HepG2 (cell line): Measurements from ENCODE around the gene AGBL3. TPM values are rescaled to one million over a fixed set of nuclear protein-coding genes. Genes with fewer than 3 reads are reported as not detected.
"Not testable (repeated sequence)": the region's sequence is repeated elsewhere in the genome, so short reads cannot be mapped to it uniquely, and the experiment has no call there.

Source experiments
- ATAC-seq: fragments of 200-7000 bp; cut with Tn5 transposase; 3 replicates; pipeline ENCODE4 v1.9.1; 2020; ENCODE audit warnings: mild to moderate bottlenecking, moderate library complexity
- BruUV-seq: library from RNA; stranded (reverse); fragments of 400-500 nt; replicated peaks from 2 replicates; lab custom pipeline; 2021; lab: Mats Ljungman, UMichigan
- CTCF ChIA-PET: fragments of 300-600 bp; formaldehyde crosslinking; extraction: SDS; loops from one replicate; lab custom pipeline; 2021; ENCODE audit warnings: low total read pairs, inconsistent platforms, low intra/inter-chr PET ratio; lab: Yijun Ruan, JAX
- POLR2A ChIA-PET: fragments of 350-600 bp; sonication (Branson Sonifier 250); formaldehyde crosslinking; loops from one replicate; lab custom pipeline; 2020; ENCODE audit warnings: antibody characterized with exemption, inconsistent platforms; lab: Yijun Ruan, JAX
- DNase-seq: peaks from one replicate; pipeline ENCODE4 v3.0.0-alpha.2; 2015; ENCODE audit warnings: low spot score
- FAIRE-seq: peaks from 3 replicates; lab custom pipeline; 2011; peaks lifted over from hg19 to GRCh38; lab: Jason Lieb, UNC
- H2AFZ ChIP-seq: one replicate; pipeline ENCODE4 v1.6.1; 2011; ENCODE audit warnings: low read length, inconsistent platforms
- H3K27ac ChIP-seq: fragments of 300-600 bp; 3 replicates; pipeline ENCODE4 v1.8.0; 2011; ENCODE audit warnings: mixed run types, mild to moderate bottlenecking, mixed read lengths, low read length, inconsistent platforms; ENCODE audit not compliant: insufficient read depth; ENCODE audit errors: extremely low read length
- H3K27me3 ChIP-seq, 2 experiments: fragments of 200-600 bp in 1 of 2; 2 replicates in 1 of 2; 3 replicates in 1 of 2; pipeline versions ENCODE4 v1.6.0 to v1.8.0; 2011; ENCODE audit warnings: low read length in 2 of 2, mild to moderate bottlenecking in 2 of 2, moderate library complexity in 2 of 2, inconsistent platforms in 1 of 2; ENCODE audit not compliant: insufficient read depth in 2 of 2, control insufficient read depth in 1 of 2
- H3K36me3 ChIP-seq, 2 experiments: fragments of 200-600 bp in 1 of 2; replicated peaks in 1 of 2; 2 replicates in 1 of 2; 3 replicates in 1 of 2; pipeline versions ENCODE4 v1.5.1 to v1.8.0; 2011; ENCODE audit warnings: low read length in 2 of 2, inconsistent platforms in 1 of 2; ENCODE audit not compliant: insufficient read depth in 2 of 2, control insufficient read depth in 1 of 2
- H3K4me1 ChIP-seq: 2 replicates; pipeline ENCODE4 v1.5.1; 2012; ENCODE audit warnings: low read length, inconsistent platforms; ENCODE audit not compliant: insufficient read depth
- H3K4me2 ChIP-seq: 2 replicates; pipeline ENCODE4 v1.6.0; 2011; ENCODE audit warnings: low read depth, low read length, inconsistent platforms
- H3K4me3 ChIP-seq, 3 experiments: fragments of 200-600 bp in 1 of 3; sonication (generic), shearing (Covaris generic) in 1 of 3; replicated peaks in 1 of 3; 2 replicates each; pipeline ENCODE4 v1.5.1; 2011 to 2016; ENCODE audit warnings: low read length in 3 of 3, inconsistent platforms in 2 of 3, low read depth in 2 of 3, mild to moderate bottlenecking in 2 of 3, control low read depth in 1 of 3, mixed read lengths in 1 of 3; ENCODE audit not compliant: insufficient read depth in 1 of 3
- H3K79me2 ChIP-seq: one replicate; pipeline ENCODE4 v1.6.1; 2011; ENCODE audit warnings: low read length, inconsistent platforms; ENCODE audit not compliant: insufficient read depth
- H3K9ac ChIP-seq: 2 replicates; pipeline ENCODE4 v1.6.0; 2011; ENCODE audit warnings: mild to moderate bottlenecking, low read depth, low read length, inconsistent platforms; ENCODE audit not compliant: insufficient read depth
- H3K9me3 ChIP-seq: 2 replicates; pipeline ENCODE4 v1.5.1; 2012; ENCODE audit warnings: mild to moderate bottlenecking, low read length
- H4K20me1 ChIP-seq: 2 replicates; pipeline ENCODE4 v1.6.0; 2011; ENCODE audit warnings: inconsistent platforms, mild to moderate bottlenecking, low read length, moderate library complexity; ENCODE audit not compliant: insufficient read depth
- ARID4A ChIP-seq: sonication (generic); formaldehyde crosslinking; IDR thresholded peaks from 2 replicates; pipeline ENCODE4 v1.5.0; 2020; ENCODE audit warnings: mild to moderate bottlenecking, missing genetic modification reagents, borderline replicate concordance
- PHF21A ChIP-seq: sonication (generic); formaldehyde crosslinking; IDR thresholded peaks from 2 replicates; pipeline ENCODE4 v1.5.0; 2020; ENCODE audit warnings: mild to moderate bottlenecking, missing genetic modification reagents
- RBFOX2 ChIP-seq: fragments of 200-400 bp; formaldehyde crosslinking; IDR thresholded peaks from 2 replicates; pipeline ENCODE4 v1.6.1; 2017; ENCODE audit warnings: low read depth, mild to moderate bottlenecking, low read length
- WGBS: methylation state at CpG from one replicate; pipeline ENCODE4 v1.1.6; 2017; ENCODE audit warnings: low lambda C conversion rate; 5-methylcytosine and 5-hydroxymethylcytosine counted together
- in situ Hi-C: cut with HindIII; loops from 2 replicates; pipeline ENCODE4 v1.10.0; 2017; ENCODE audit warnings: low pct_unique_long_range_greater_than_20kb; ENCODE audit not compliant: extremely low pct_ligation_motif_present
- intact Hi-C: fragments of 100-400 bp; cut with micrococcal nuclease; formaldehyde crosslinking; loops from one replicate; pipeline ENCODE4 v1.10.0; 2022; ENCODE audit not compliant: unreplicated experiment
- polyA plus RNA-seq, 8 experiments: library from polyadenylated mRNA; depleted of rRNA in 3 of 8; stranded (reverse) in 7 of 8; unstranded in 1 of 8; fragments of >200 nt; fragmentation: Illumina TruSeq in 4 of 8; extraction: Trizol in 4 of 8; gene quantifications; 2 replicates each; pipeline versions ENCODE4 v1.2.1 to v1.2.3, GENCODE V29; 2011 to 2016; ENCODE audit warnings: low read depth in 4 of 8, missing spikeins in 1 of 8, mixed read lengths in 1 of 8; ENCODE audit not compliant: insufficient read depth in 1 of 8
- total RNA-seq, 5 experiments: library from RNA; depleted of rRNA; stranded (reverse); fragments of >200 nt; fragmentation: Illumina TruSeq; extraction: Trizol; gene quantifications; 2 replicates each; pipeline ENCODE4 v1.2.3, GENCODE V29; 2016; ENCODE audit warnings: low read depth in 1 of 5

The AGBL3 gene
- total and polyA plus RNA-seq, 2 of the 13 experiments (the other 11 are each of a cell fraction or from before 2014, with no cell fraction given), result 2.2 to 7.2 TPM

GRCh38 chr7:135171581-135172291 is 185.4 kb downstream of the AGBL3 start (continued):
- TF ChIP-seq ARID4A (CRISPR knock-in tag) (peak; percentile 58; the same call in 1 of the 2 replicates), PHF21A (CRISPR knock-in tag) (peak; percentile 47)
- TF ChIP-seq, all 625 proteins: peak for 122; not testable (repeated sequence) for 503

DNA sequence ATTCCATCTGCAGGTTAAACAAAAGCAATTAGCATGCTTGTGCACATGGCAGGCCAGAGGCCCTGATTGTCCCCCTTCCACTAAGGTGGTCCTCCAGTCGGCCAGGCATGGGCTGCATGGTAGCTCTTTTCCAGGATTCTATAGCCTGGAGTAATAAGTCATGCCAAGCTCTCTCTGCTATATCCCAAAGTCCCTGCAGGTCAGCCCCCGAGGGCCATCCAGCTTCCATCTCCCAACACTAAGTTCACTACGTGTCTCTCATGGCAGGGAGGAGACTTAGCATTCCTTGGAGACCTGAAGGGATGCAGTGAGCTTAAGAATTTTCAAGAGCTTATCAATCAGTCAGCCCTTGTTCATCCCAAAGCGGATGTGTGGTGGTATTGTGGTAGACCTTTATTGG is 187.6 kb downstream of the AGBL3 start:
- H2AFZ ChIP-seq, ATAC-seq, H4K20me1 ChIP-seq, DNase-seq, H3K9me3 ChIP-seq, H3K27me3 ChIP-seq, FAIRE-seq, H3K27ac ChIP-seq, BruUV-seq, in situ Hi-C loops, CTCF ChIA-PET: not testable (repeated sequence)
- POLR2A ChIA-PET, result interaction anchor here (1.0 kb wide), 1 partner anchor 37 kb away, joined by 3 read pairs; the partner anchor contains the start of gene WDR91
- Histone ChIP-seq H3K4me3 (peak overlapping the region; percentile 12 to 33 (median 26); a peak in 4 of 6 replicates), H3K79me2 (peaks cover 65% of the 10 kb centered on the region), H3K4me2 (peak overlapping the region; percentile 62), H3K4me1 (peaks cover 51% of the 10 kb centered on the region), H3K9ac (0 out of 2 replicates have a peak overlapping the region, but pooled peaks have one; percentile 8), H3K36me3 (peaks cover 7 to 37% of the 10 kb centered on the region in 2 experiments)
- 97% methylated on average over 2 of the region's 4 CpGs for WGBS
- intact Hi-C loops, result loop anchor here (2.0 to 5.0 kb wide), 2 partner anchors 37 to 282 kb away; partner anchors contain the start of gene WDR91
- TF ChIP-seq RBFOX2, result 0 out of 2 replicates have a peak, but pooled peaks have one; percentile 27
